GM19468 (cell line): ENCODE results near the gene CT83.

Experiments used
- ATAC-seq: cut with Tn5 transposase; IDR thresholded peaks from one replicate; pipeline ENCODE4 v1.9.1; 2021; ENCODE audit warnings: mild to moderate bottlenecking, moderate library complexity, moderate number of reproducible peaks; ENCODE audit not compliant: unreplicated experiment; ENCODE audit errors: extremely low read depth

Gene CT83

GRCh38 chrX:116462822-116463221 lies at the start of gene CT83:
CT83 (minus strand) TSS chrX:116462976; CDS start chrX:116462856, 120 bp downstream.
- ATAC-seq, result no peak

- ATAC-seq, result no peak
Measured at GRCh38 chrX:116499780-116500179, 37.0 kb upstream of the CT83 start.

GRCh38 chrX:116493271-116493670 lies 30.5 kb upstream of the CT83 start:
- no peak for ATAC-seq

GRCh38 chrX:116490104-116490503 lies 27.3 kb upstream of the CT83 start:
- no peak for ATAC-seq

GRCh38 chrX:116480059-116480458 lies 17.3 kb upstream of the CT83 start:
- ATAC-seq, result no peak

GRCh38 chrX:116449156-116449555 lies 13.6 kb downstream of the CT83 start:
- no peak for ATAC-seq

GRCh38 chrX:116436358-116436816 lies 26.4 kb downstream of the CT83 start, which contains the start of gene SLC6A14:
SLC6A14 (plus strand) TSS chrX:116436606; CDS start chrX:116436710, 104 bp downstream.
- no peak for ATAC-seq

GRCh38 chrX:116435597-116435996 lies 27.2 kb downstream of the CT83 start:
- ATAC-seq, result no peak

GRCh38 chrX:116427978-116428377 lies 34.8 kb downstream of the CT83 start:
- ATAC-seq, result no peak

- no peak for ATAC-seq
Measured at GRCh38 chrX:116417968-116418367, 44.8 kb downstream of the CT83 start.

- ATAC-seq, result no peak
Measured at GRCh38 chrX:116417214-116417613, 45.6 kb downstream of the CT83 start.

- ATAC-seq, result no peak
Measured at GRCh38 chrX:116413273-116413672, 49.5 kb downstream of the CT83 start.
